SIG-M5 (cell line): ENCODE measurements around the gene AKAP17A.
"Not testable (repeated sequence)": the region's sequence is repeated elsewhere in the genome, so short reads cannot be mapped to it uniquely, and the experiment has no call there.

Source experiments
- DNase-seq: peaks from one replicate; lab custom pipeline; 2025; lab: John Stamatoyannopoulos, UW

Gene AKAP17A

DNA sequence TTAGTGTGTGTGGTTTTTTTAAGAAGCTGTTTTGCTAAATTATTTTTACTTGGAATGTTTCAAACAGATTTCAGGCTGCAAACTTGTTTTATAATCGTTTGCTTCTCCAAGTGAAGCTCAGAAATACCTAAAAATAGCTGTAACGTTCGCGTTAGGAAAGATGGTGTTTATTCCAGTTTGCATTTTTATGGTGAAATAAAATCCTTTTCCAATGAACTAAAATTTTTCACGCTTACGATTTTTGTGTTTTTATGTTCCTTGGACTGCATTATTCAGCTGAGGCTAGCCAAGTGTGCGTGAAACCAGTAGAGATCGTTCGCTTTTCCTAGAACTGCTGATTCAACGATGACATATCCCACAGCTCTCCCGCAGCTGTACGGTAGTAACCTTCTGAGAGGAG is 10.9 kb downstream of the AKAP17A start:
- no peak for DNase-seq

- DNase-seq: no peak
Measured at GRCh38 chrX:1606496-1606895, 15.1 kb downstream of the AKAP17A start.

DNA sequence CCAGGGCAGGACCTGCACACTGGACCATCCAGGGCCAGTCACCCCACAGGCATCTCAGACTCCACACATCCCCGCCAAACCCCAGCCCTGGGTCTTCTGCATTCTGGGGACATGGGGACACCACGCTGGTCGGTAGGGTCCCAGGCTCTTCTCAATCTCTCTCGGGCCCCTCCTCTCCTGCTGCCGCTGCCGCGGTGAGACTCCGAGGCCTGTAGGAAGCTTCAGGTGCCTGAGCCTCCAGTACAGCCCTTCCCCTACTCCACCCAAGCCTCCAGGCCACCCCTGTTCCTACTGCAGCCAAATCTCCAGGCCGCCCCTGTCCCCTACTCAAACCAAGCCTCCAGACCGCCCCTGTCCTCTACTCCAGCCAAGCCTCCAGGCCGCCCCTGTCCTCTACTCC is 17.9 kb downstream of the AKAP17A start:
- no peak for DNase-seq

DNA sequence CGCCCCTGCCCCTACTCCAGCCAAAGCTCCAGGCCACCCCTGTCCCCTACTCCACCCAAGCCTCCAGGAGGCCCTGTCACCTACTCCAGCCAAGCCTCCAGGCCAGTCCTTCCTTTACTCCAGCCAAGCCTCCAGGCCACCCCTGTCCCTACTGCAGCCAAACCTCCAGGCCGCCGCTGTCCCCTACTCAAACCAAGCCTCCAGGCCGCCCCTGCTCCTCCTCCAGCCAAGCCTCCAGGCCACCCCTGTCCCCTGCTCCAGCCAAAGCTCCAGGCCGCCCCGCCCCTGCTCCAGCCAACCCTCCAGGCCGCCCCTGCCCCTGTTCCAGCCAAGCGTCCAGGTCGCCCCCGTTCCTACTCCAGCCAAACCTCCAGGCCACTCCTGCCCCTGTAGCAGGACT is 18.4 kb downstream of the AKAP17A start:
- DNase-seq: no peak

DNA sequence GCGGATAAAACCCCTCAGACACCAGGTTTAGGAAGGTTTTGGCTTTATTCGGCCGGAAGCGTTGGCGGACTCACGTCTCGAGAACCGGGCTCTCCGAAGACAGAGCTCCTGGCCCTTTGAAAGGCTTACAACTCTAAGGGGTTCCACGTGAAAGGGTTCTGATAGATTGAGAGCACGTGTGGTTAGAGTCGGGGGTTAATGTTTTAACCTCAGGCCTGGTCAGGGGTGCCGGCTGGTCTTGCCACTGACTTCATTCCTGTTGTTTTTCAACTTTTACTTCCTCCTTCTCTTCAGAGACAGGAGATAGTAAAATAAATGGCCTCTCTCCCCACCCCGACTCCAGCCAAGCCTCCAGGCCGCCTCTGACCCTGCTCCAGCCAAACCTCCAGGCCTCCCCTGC is 18.8 kb downstream of the AKAP17A start:
- no peak for DNase-seq

- DNase-seq: no peak
Measured at GRCh38 chrX:1610736-1611135, 19.3 kb downstream of the AKAP17A start.

DNA sequence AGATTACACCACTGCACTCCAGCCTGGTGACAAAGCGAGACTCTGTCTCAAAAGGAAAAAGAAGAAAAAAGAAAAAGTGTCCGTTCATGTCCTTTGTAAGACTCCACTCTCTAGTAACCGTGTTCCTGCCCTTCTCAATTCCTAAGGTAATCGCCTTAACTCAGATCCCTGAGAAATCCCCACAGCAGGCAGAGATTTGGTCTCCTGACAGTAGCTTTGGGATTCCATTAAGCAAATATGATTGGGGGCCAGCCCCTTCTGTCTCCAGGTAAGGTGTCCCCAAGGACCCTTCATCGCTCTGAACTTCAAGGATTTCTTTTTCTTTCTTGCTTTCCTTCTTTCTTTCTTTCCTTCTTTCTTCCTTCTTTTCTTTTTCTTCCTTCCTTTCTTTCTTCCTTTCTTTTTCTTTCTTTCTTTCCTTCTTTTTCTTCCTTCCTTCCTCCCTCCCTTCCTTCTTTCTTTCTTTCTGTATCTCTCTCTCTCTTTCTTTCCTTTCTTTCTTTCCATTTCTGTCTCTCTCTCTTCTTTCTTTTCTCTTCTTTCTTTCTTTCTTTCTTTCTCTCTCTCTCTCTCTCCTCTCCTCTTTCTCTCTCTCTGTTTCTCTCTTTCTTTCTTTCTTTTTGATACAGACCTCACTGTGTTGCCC is 21.4 kb downstream of the AKAP17A start:
- DNase-seq: no peak

DNA sequence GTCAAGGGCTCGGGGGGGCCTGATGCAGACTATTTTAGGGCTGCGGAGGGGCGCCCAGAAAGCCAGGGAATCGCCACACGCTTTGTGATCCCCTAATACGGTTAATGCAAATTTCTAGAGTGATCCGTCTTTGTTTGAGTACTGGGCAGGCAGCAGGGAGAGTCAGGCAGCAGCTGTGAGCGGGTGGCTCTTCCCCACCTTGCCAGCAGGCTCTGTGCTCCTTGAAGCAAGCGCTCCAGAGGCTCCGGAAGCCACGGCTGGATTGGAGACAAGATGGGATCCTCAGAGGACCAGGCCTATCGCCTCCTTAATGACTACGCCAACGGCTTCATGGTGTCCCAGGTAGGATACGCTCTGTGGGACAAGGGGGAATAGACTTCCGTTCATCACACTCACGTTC is 23.5 kb downstream of the AKAP17A start, which contains the start of gene ASMT:
TSS of gene ASMT (plus strand) at position 133 of the 400 bp plus-strand sequence. CDS start at position 274, 141 bp downstream.
- no peak for DNase-seq

DNA sequence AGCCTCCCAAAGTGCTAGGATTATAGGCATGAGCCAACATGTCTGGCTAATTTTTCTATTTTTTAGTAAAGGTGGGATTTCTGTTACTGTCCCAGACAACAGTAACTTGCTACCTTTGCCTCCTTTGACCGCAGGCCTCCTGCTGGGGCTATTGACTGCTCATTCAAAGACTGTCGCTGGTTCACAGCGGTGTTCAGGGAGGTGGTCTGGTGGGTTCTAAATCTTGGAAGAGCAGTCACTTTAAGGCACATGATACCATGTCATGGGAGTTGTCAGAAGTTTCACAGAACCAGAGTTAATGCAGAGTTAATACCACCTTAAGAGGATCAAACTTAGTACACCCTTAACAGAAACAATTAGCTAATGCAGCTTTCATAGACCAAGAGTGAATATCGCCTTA is 27.3 kb downstream of the AKAP17A start:
- no peak for DNase-seq

DNA sequence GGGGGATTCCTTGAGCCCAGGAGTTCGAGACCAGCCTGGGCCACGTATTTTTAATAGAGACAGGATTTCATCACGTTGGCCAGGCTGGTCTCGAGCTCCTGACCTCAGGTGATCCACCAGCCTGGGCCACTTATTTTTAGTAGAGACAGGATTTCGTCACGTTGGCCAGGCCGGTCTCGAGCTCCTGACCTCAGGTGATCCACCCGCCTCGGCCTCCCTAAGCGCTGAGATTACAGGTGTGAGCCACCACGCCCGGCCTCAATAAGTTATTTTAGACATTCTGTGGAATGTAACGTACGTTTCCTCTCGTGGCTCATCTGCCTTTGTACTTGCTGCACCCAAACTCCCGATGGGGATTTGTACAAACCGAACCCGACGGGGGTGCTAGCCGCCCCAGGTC is 32.3 kb downstream of the AKAP17A start:
- no peak for DNase-seq

DNA sequence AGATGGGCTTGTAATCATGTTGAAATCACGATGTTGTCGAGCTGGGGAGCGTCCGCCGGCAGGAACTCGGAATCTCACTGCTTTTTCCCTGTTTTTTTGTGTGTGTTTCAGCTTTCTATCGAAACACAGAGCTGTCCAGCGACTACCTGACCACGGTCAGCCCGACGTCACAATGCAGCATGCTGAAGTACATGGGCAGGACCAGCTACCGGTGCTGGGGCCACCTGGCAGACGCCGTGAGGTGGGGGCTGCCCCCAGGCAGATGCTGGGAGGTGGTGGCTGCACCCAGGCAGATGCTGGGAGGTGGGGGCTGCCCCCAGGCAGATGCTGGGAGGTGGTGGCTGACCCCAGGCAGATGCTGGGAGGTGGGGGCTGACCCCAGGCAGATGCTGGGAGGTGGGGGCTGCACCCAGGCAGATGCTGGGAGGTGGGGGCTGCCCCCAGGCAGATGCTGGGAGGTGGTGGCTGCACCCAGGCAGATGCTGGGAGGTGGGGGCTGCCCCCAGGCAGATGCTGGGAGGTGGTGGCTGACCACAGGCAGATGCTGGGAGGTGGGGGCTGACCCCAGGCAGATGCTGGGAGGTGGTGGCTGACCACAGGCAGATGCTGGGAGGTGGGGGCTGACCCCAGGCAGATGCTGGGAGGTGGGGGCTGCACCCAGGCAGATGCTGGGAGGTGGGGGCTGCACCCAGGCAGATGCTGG is 32.9 kb downstream of the AKAP17A start:
- DNase-seq: not testable (repeated sequence)

DNA sequence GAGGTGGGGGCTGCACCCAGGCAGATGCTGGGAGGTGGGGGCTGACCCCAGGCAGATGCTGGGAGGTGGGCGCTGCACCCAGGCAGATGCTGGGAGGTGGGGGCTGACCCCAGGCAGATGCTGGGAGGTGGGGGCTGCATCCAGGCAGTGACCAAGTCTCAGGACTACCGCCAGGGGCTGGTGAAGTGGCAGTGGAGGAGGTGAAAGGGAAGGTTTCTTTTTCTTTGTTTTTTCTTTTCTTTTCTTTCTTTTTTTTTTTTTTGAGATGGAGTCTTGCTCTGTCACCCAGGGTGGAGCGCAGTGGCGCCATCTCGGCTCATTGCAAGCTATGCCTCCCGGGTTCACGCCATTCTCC is 33.4 kb downstream of the AKAP17A start:
- DNase-seq: not testable (repeated sequence)

DNA sequence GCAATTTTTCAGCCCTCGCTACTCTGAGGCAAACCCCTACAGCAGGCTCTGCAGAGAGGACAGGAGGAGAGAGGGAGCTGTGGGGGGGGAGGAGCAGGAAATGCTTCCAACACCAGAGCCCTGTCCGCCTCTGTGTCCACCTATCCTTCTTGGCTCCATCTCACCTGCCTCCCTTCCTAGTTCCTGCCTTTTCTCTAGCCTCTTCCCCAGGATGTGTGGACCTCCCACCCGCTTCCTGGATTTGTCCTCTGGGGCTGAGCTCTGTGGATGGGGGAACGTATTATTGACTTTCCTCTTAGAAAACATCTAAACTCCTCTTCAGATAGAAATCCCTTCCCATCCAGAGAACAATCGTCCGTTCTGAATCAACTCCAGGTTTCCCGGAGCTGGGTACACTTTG is 37.8 kb downstream of the AKAP17A start:
- no peak for DNase-seq

GRCh38 chrX:1646009-1646408 is 54.6 kb downstream of the AKAP17A start:
- DNase-seq: no peak

DNA sequence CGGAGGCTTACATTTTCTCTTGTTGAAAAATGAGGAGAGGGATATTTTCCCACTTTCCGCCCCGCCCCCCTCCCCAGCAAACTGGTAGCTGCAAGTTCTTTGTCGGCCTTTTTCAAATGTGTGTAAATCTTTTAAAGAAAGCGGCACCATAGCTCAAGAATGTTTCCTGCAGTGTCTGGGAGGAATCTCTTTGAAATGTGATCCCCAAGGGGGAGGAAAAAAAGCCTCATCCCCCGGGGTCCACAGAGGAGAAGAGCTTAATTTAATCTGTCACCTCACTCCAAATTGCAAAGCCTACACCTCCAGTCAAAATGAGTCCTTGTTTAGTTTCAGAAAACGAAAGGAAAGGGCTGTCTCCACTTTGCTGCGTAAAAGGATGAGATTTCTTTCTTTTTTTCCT is 58.2 kb downstream of the AKAP17A start:
- no peak for DNase-seq
